Activated T-helper 1 cell treated with anti-CD3 and anti-CD28 coated beads, Interleukin-12 subunit alpha, Interleukin-12 subunit beta, Interleukin-2, Interleukin-4 antibody, amounts not matched to agents 30 ng/mL and 10 ng/mL and 1 ng/mL, durations not matched to agents 14 hours and 24 hours and 36 hours (primary cell): ENCODE measurements around the gene MRS2. TPM values are rescaled to one million over a fixed set of nuclear protein-coding genes. Genes with fewer than 3 reads are reported as not detected.
"Not testable (repeated sequence)": the region's sequence is repeated elsewhere in the genome, so short reads cannot be mapped to it uniquely, and the experiment has no call there.

ENCODE experiments used
- DNase-seq: peaks from one replicate; pipeline ENCODE4 v3.0.0; 2021; ENCODE audit warnings: low spot score
- H3K27ac Mint-ChIP-seq: one replicate; pipeline ENCODE4 v1.8.0; 2021; ENCODE audit warnings: mild to moderate bottlenecking, mixed read lengths
- H3K27me3 Mint-ChIP-seq: one replicate; pipeline ENCODE4 v1.8.0; 2022; ENCODE audit warnings: mild to moderate bottlenecking, moderate library complexity, mixed read lengths; ENCODE audit not compliant: insufficient read depth
- H3K36me3 Mint-ChIP-seq: one replicate; pipeline ENCODE4 v1.8.0; 2021; ENCODE audit warnings: low read depth, mixed read lengths
- H3K4me1 Mint-ChIP-seq: one replicate; pipeline ENCODE4 v1.8.0; 2021; ENCODE audit warnings: low read depth, mixed read lengths
- H3K4me3 Mint-ChIP-seq: one replicate; pipeline ENCODE4 v1.8.0; 2021; ENCODE audit warnings: mild to moderate bottlenecking, moderate library complexity, mixed read lengths
- H3K9me3 Mint-ChIP-seq: one replicate; pipeline ENCODE4 v1.8.0; 2021; ENCODE audit warnings: mixed read lengths
- intact Hi-C: fragments of 100-400 bp; cut with micrococcal nuclease; formaldehyde crosslinking; loops from one replicate; pipeline ENCODE4 v1.15.1; 2024
- total RNA-seq: library from RNA; stranded (reverse); gene quantifications from 2 replicates; pipeline ENCODE4 v1.2.3, GENCODE V29; 2022

MRS2 gene
- total RNA-seq, 1 donor from 2014 or later = 30.3 TPM

- peaks cover 6% of the 10 kb centered on the region for H3K27me3 Mint-ChIP-seq
- DNase-seq = no peak
- H3K27ac Mint-ChIP-seq = no peak overlapping the region
- H3K36me3 Mint-ChIP-seq = no peaks in the 10 kb centered on the region
- no peaks in the 10 kb centered on the region for H3K4me1 Mint-ChIP-seq
- intact Hi-C loops = no loop called here
- no peaks in the 10 kb centered on the region for H3K9me3 Mint-ChIP-seq
- no peak overlapping the region for H3K4me3 Mint-ChIP-seq
Observed at GRCh38 chr6:24378473-24379097, 24.2 kb upstream of the MRS2 start.

GRCh38 chr6:24381476-24382219 is 21.1 kb upstream of the MRS2 start:
- H3K27ac Mint-ChIP-seq = no peak overlapping the region
- no peaks in the 10 kb centered on the region for H3K36me3 Mint-ChIP-seq
- H3K4me1 Mint-ChIP-seq = no peaks in the 10 kb centered on the region
- H3K9me3 Mint-ChIP-seq = no peaks in the 10 kb centered on the region
- H3K27me3 Mint-ChIP-seq = peaks cover 8% of the 10 kb centered on the region
- intact Hi-C loops = no loop called here
- DNase-seq = no peak
- no peak overlapping the region for H3K4me3 Mint-ChIP-seq

GRCh38 chr6:24382220-24382540 is 20.6 kb upstream of the MRS2 start:
- no peaks in the 10 kb centered on the region for H3K9me3 Mint-ChIP-seq

GRCh38 chr6:24382891-24383494 is 19.7 kb upstream of the MRS2 start:
- DNase-seq, H3K36me3 Mint-ChIP-seq, H3K27ac Mint-ChIP-seq, H3K27me3 Mint-ChIP-seq, H3K4me1 Mint-ChIP-seq, H3K4me3 Mint-ChIP-seq, intact Hi-C loops, H3K9me3 Mint-ChIP-seq: not testable (repeated sequence)

More at GRCh38 chr6:24382220-24382540, 20.6 kb upstream of the MRS2 start:
- Mint-ChIP-seq H3K27me3 (peaks cover 8% of the 10 kb centered on the region), H3K4me1 (no peaks in the 10 kb centered on the region), H3K27ac (no peak overlapping the region), H3K36me3 (no peaks in the 10 kb centered on the region), H3K4me3 (no peak overlapping the region)
- intact Hi-C loops = no loop called here
- no peak for DNase-seq

GRCh38 chr6:24384369-24385130 is 18.2 kb upstream of the MRS2 start:
- H3K4me3 Mint-ChIP-seq, DNase-seq, H3K27me3 Mint-ChIP-seq, H3K4me1 Mint-ChIP-seq, H3K27ac Mint-ChIP-seq, intact Hi-C loops, H3K36me3 Mint-ChIP-seq, H3K9me3 Mint-ChIP-seq: not testable (repeated sequence)

GRCh38 chr6:24385536-24386269 is 17.0 kb upstream of the MRS2 start:
- Mint-ChIP-seq H3K27me3 (peaks cover 5% of the 10 kb centered on the region), H3K4me1 (no peaks in the 10 kb centered on the region)

GRCh38 chr6:24387818-24388217 is 14.9 kb upstream of the MRS2 start:
- Mint-ChIP-seq H3K4me1 (no peaks in the 10 kb centered on the region), H3K4me3 (no peak overlapping the region), H3K27ac (no peak overlapping the region), H3K27me3 (peaks cover 5% of the 10 kb centered on the region), H3K36me3 (no peaks in the 10 kb centered on the region), H3K9me3 (no peaks in the 10 kb centered on the region)
- DNase-seq = no peak
- intact Hi-C loops = no loop called here

More at GRCh38 chr6:24385536-24386269, 17.0 kb upstream of the MRS2 start:
- DNase-seq = no peak
- H3K36me3 Mint-ChIP-seq = no peaks in the 10 kb centered on the region
- intact Hi-C loops = no loop called here
- H3K27ac Mint-ChIP-seq = no peak overlapping the region
- H3K9me3 Mint-ChIP-seq = no peaks in the 10 kb centered on the region
- no peak overlapping the region for H3K4me3 Mint-ChIP-seq

GRCh38 chr6:24391208-24391607 is 11.5 kb upstream of the MRS2 start:
- Mint-ChIP-seq H3K36me3 (no peaks in the 10 kb centered on the region), H3K9me3 (no peaks in the 10 kb centered on the region), H3K27ac (no peak overlapping the region), H3K4me1 (no peaks in the 10 kb centered on the region), H3K4me3 (no peak overlapping the region), H3K27me3 (no peaks in the 10 kb centered on the region)
- intact Hi-C loops = no loop called here
- DNase-seq = no peak

- no peaks in the 10 kb centered on the region for H3K36me3 Mint-ChIP-seq
- no peak overlapping the region for H3K27ac Mint-ChIP-seq
- H3K4me3 Mint-ChIP-seq = no peak overlapping the region
- H3K9me3 Mint-ChIP-seq = no peaks in the 10 kb centered on the region
- intact Hi-C loops = no loop called here
- no peak for DNase-seq
- H3K4me1 Mint-ChIP-seq = no peaks in the 10 kb centered on the region
- peaks cover 5% of the 10 kb centered on the region for H3K27me3 Mint-ChIP-seq
Observed at GRCh38 chr6:24391756-24392405, 10.9 kb upstream of the MRS2 start.

GRCh38 chr6:24394061-24394779 is 8.5 kb upstream of the MRS2 start:
- H3K27ac Mint-ChIP-seq = no peak overlapping the region
- peaks cover 8% of the 10 kb centered on the region for H3K27me3 Mint-ChIP-seq
- no peaks in the 10 kb centered on the region for H3K4me1 Mint-ChIP-seq
- H3K36me3 Mint-ChIP-seq = peaks cover 2% of the 10 kb centered on the region
- H3K4me3 Mint-ChIP-seq = no peak overlapping the region
- H3K9me3 Mint-ChIP-seq = no peaks in the 10 kb centered on the region
- intact Hi-C loops = no loop called here
- DNase-seq = no peak

GRCh38 chr6:24394780-24395437 is 7.8 kb upstream of the MRS2 start:
- Mint-ChIP-seq H3K27me3 (peaks cover 12% of the 10 kb centered on the region), H3K36me3 (peaks cover 2% of the 10 kb centered on the region), H3K4me1 (no peaks in the 10 kb centered on the region), H3K27ac (no peak overlapping the region), H3K4me3 (no peak overlapping the region), H3K9me3 (no peaks in the 10 kb centered on the region)
- no peak for DNase-seq
- intact Hi-C loops = no loop called here
